GM10847 (cell line): ENCODE measurements around the gene ASIC3.

Experiments used
- POLR2A ChIP-seq: IDR thresholded peaks from 2 replicates; pipeline ENCODE4 v1.6.1; 2011; ENCODE audit not compliant: insufficient read length; ENCODE audit errors: extremely low read depth

The ASIC3 gene

GRCh38 chr7:151010307-151011096, 37.8 kb upstream of the ASIC3 start:
- no peak for TF ChIP-seq POLR2A

- no peak for TF ChIP-seq POLR2A
Observed at GRCh38 chr7:151011097-151011409, 37.3 kb upstream of the ASIC3 start.

- TF ChIP-seq POLR2A: no peak
Observed at GRCh38 chr7:151012031-151012692, 36.2 kb upstream of the ASIC3 start.

GRCh38 chr7:151012911-151013347, 35.4 kb upstream of the ASIC3 start:
- no peak for TF ChIP-seq POLR2A

- no peak for TF ChIP-seq POLR2A
Observed at GRCh38 chr7:151013356-151013732, 35.0 kb upstream of the ASIC3 start.

- TF ChIP-seq POLR2A: no peak
Observed at GRCh38 chr7:151013733-151014497, 34.4 kb upstream of the ASIC3 start.

- TF ChIP-seq POLR2A: no peak
Observed at GRCh38 chr7:151014950-151015349, 33.4 kb upstream of the ASIC3 start.

- TF ChIP-seq POLR2A: no peak
Observed at GRCh38 chr7:151015967-151016366, 32.4 kb upstream of the ASIC3 start.

- TF ChIP-seq POLR2A: no peak
Observed at GRCh38 chr7:151016505-151016904, 31.8 kb upstream of the ASIC3 start.

GRCh38 chr7:151016942-151017341, 31.4 kb upstream of the ASIC3 start:
- no peak for TF ChIP-seq POLR2A

- TF ChIP-seq POLR2A: no peak
Observed at GRCh38 chr7:151017370-151017952, 30.9 kb upstream of the ASIC3 start.

- no peak for TF ChIP-seq POLR2A
Observed at GRCh38 chr7:151017953-151018420, 30.3 kb upstream of the ASIC3 start.

- TF ChIP-seq POLR2A: no peak
Observed at GRCh38 chr7:151018421-151019129, 29.8 kb upstream of the ASIC3 start.

GRCh38 chr7:151019130-151019447, 29.2 kb upstream of the ASIC3 start:
- no peak for TF ChIP-seq POLR2A

GRCh38 chr7:151020231-151020630, 28.1 kb upstream of the ASIC3 start:
- no peak for TF ChIP-seq POLR2A
